Neural crest cell (in vitro differentiated cells): ENCODE data around the gene CDH23. TPM values are rescaled to one million over a fixed set of nuclear protein-coding genes. Genes with fewer than 3 reads are reported as not detected.
A peak's percentile ranks its signal among the peaks of the same experiment; 100 is the strongest.

Source experiments
- DNase-seq: peaks from one replicate; pipeline ENCODE4 v3.0.0; 2021; ENCODE audit warnings: low read depth, mixed read lengths, low spot score
- H3K27ac Mint-ChIP-seq: one replicate; pipeline ENCODE4 v1.8.0; 2021; ENCODE audit warnings: mild to moderate bottlenecking, mixed read lengths; ENCODE audit not compliant: unreplicated experiment
- H3K27me3 Mint-ChIP-seq: 2 replicates; pipeline ENCODE4 v1.8.0; 2021; ENCODE audit warnings: low read depth, mild to moderate bottlenecking, mixed read lengths
- H3K36me3 Mint-ChIP-seq: 2 replicates; pipeline ENCODE4 v1.8.0; 2021; ENCODE audit warnings: low read depth, mild to moderate bottlenecking, mixed read lengths
- H3K4me1 Mint-ChIP-seq: 2 replicates; pipeline ENCODE4 v1.8.0; 2021; ENCODE audit warnings: mixed read lengths
- H3K4me3 Mint-ChIP-seq: one replicate; pipeline ENCODE4 v1.8.0; 2021; ENCODE audit warnings: mild to moderate bottlenecking, mixed read lengths
- H3K9me3 Mint-ChIP-seq: 2 replicates; pipeline ENCODE4 v1.8.0; 2021; ENCODE audit warnings: mixed read lengths
- total RNA-seq: library from RNA; stranded (reverse); gene quantifications from 2 replicates; pipeline ENCODE4 v1.2.1, GENCODE V29; 2021
- TF ChIP-seq, protein P1 (sequence below): fragments of 200-600 bp; sonication (generic); conservative IDR thresholded peaks from 2 replicates; pipeline ENCODE4 v1.5.0; 2021; ENCODE audit warnings: antibody characterized with exemption, mild to moderate bottlenecking

The CDH23 gene
- total RNA-seq, 1 donor from 2014 or later = 2.6 TPM

DNA sequence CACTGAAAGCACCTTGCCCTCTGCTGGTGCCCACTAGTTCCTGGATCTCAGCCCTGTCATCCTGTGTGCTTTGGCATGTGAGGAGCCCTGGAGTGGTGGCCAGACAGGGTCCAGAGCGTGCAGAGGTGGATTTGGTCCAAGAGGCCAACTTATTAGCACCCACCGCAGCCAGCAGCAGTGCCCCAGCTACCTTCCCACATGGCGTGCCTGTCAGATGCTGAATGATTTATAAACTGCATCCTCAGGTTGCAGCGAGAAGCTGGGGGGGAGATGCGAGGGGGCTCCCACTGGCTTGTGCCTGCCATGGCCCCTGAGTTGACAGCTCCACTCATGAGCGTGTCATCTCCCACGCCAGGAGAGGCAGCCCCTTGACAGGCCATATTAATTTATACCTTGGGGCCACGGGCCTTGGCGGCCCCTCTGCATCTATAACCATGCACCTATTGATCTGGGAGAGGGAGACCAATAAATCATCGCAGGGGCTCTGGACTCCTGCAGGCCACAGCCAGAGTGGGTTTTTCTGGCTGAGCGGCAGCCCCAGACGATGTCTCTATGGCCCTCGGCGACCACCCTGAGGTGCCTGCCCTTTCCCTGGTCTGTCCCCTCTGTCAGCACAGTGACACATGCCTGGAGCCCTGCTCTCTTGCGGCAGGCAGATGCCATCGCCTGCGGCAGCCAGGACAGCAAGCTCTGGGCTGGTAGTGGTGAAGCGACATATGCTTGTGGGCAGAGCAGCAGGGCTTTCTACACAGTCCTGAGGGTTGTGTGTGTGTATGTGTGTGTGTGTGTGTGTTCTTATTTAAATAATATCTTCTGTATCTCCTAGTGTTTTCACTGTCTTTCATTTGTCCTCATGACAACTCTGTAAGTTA is 120.8 kb downstream of the CDH23 start:
- DNase-seq = no peak
- H3K27ac Mint-ChIP-seq = peak overlapping the region; percentile 67
- no peaks in the 10 kb centered on the region for H3K9me3 Mint-ChIP-seq
- TF ChIP-seq, protein P1, sequence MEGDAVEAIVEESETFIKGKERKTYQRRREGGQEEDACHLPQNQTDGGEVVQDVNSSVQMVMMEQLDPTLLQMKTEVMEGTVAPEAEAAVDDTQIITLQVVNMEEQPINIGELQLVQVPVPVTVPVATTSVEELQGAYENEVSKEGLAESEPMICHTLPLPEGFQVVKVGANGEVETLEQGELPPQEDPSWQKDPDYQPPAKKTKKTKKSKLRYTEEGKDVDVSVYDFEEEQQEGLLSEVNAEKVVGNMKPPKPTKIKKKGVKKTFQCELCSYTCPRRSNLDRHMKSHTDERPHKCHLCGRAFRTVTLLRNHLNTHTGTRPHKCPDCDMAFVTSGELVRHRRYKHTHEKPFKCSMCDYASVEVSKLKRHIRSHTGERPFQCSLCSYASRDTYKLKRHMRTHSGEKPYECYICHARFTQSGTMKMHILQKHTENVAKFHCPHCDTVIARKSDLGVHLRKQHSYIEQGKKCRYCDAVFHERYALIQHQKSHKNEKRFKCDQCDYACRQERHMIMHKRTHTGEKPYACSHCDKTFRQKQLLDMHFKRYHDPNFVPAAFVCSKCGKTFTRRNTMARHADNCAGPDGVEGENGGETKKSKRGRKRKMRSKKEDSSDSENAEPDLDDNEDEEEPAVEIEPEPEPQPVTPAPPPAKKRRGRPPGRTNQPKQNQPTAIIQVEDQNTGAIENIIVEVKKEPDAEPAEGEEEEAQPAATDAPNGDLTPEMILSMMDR = no peak
- no peak overlapping the region for H3K4me3 Mint-ChIP-seq
- peaks cover 7% of the 10 kb centered on the region for H3K4me1 Mint-ChIP-seq
- H3K36me3 Mint-ChIP-seq = no peaks in the 10 kb centered on the region
- no peaks in the 10 kb centered on the region for H3K27me3 Mint-ChIP-seq

DNA sequence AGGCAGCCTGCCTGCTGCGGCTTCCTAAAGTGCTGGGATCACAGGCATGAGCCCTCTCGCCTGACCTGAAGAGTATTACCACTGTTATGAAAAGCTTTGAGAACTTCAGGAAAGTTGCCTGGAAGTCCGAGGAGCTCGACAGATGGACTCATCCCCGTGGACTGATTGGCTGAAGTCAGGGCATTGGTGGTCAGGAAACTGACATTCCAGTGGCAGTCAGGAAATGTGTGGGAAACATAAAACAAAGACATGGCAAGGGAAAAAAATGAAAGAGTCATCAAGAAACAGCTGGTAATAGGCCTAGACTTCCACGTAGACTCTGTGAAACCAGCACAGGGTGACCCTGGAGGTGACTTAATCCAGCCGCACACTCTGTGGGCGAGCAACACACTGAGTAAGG is 123.3 kb downstream of the CDH23 start:
- no peaks in the 10 kb centered on the region for H3K36me3 Mint-ChIP-seq
- H3K27ac Mint-ChIP-seq = no peak overlapping the region
- peaks cover 21% of the 10 kb centered on the region for H3K4me1 Mint-ChIP-seq
- H3K9me3 Mint-ChIP-seq = no peaks in the 10 kb centered on the region
- DNase-seq = no peak
- no peaks in the 10 kb centered on the region for H3K27me3 Mint-ChIP-seq
- TF ChIP-seq, protein P1 = no peak
- no peak overlapping the region for H3K4me3 Mint-ChIP-seq

DNA sequence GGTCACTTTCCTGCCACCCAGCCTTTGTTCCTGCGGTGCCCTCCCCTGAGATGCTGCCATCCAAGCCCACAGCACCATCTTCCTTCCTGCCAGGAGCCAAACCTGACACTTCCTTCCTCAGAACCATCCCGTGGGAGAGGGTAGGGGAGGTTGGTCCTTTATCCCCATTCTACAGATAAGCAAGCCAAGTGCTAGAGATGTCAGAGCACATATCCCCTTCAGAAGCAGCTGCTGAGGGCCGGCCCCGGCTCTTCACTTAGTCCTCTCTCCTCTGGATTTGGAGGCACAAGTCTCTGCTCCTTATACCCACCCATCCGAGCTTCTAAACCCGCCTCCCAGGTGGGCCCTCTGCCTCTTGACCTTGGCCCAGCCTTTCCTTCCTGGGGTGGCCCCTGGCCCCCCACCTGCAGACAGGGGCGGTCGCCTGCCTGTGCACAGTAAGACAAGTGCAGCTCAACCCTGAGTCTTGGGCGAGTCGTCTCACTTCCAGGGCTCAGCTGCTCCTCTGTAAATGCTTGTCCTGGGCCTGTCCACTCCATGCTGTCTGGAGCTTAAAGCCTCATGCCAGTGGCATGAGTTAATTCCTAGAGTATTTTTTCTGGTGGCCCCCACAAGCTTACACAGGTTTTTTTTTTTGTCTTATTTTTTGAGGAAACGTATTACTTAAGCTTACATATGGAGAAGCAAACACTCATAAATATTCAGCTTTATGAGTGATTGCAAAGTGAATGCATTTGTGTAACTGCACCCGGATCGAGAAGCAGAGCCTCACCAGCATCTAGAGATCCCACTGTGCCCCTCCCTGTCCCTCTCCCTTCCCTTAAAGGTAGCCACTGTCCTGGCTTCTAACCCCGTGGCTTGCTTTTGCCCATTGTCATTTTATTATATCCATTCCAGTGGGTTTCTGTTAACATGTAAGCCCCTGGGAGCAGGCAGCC is 125.1 kb downstream of the CDH23 start:
- TF ChIP-seq, protein P1 = no peak
- Mint-ChIP-seq H3K27me3 (no peaks in the 10 kb centered on the region), H3K36me3 (no peaks in the 10 kb centered on the region), H3K9me3 (no peaks in the 10 kb centered on the region), H3K4me3 (no peak overlapping the region), H3K27ac (peak overlapping the region; percentile 95), H3K4me1 (peaks cover 21% of the 10 kb centered on the region)
- no peak for DNase-seq

DNA sequence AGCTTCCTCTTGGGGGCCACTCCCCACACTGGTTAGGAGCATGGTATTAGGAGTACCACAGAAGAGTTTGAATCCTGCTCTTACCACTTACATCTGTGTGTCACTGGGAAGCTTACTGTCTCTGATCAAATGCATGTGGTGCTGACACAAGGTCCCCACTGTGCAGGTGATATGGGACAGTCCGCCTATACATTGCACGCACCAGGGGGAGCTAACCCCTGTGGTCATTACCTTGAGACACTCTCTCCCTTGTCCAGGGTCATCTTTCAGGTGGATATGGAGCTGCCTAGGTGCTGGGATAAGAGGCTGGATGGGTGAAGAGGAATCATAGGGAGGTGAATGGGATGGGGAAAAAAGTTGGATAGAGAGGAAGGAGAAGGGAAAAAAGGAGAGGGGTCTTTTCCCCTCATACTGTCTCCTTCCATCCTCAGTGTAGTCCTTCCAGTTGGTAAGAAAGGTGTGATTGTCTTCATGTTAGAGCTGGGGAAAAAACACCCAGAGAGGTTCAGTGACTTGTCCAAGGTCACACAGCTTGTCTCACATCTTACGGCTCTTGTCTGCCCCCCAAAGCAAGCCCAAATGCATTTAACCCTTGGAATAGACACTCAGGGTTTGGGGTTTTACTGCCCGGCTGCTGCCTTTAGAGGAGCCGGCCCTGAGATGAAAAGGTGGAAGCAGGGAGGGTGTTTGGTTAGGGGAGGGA is 125.9 kb downstream of the CDH23 start:
- Mint-ChIP-seq H3K27me3 (no peaks in the 10 kb centered on the region), H3K4me1 (peaks cover 27% of the 10 kb centered on the region), H3K4me3 (no peak overlapping the region), H3K36me3 (no peaks in the 10 kb centered on the region), H3K27ac (no peak overlapping the region), H3K9me3 (no peaks in the 10 kb centered on the region)
- TF ChIP-seq, protein P1 = peak; percentile 35
- no peak for DNase-seq

DNA sequence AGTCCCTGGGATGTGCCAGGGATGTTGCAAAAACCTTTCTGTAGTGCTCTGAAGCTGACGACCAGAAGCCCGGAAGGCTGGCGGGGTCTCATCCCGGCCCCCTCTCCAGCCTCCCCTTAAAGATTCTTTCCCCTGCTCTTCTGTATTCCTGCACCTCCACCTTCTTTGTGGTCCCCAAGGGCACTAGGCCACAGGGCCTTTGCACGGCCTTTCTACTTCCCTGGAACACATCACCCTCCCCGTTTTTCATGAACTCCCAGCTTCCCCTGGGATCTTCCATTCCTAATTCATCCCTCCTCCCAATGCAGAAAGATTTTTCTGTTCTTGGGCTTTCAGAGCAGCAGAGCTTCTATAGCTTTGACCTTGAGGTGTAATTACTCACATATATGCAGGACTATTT is 127.0 kb downstream of the CDH23 start:
- no peak overlapping the region for H3K27ac Mint-ChIP-seq
- H3K36me3 Mint-ChIP-seq = no peaks in the 10 kb centered on the region
- H3K27me3 Mint-ChIP-seq = no peaks in the 10 kb centered on the region
- H3K4me3 Mint-ChIP-seq = no peak overlapping the region
- no peak for DNase-seq
- TF ChIP-seq, protein P1 = no peak
- H3K9me3 Mint-ChIP-seq = no peaks in the 10 kb centered on the region
- peaks cover 39% of the 10 kb centered on the region for H3K4me1 Mint-ChIP-seq
